A549 (cell line): Measurements from ENCODE around the gene FCHSD1. TPM values are rescaled to one million over a fixed set of nuclear protein-coding genes. Genes with fewer than 3 reads are reported as not detected.

Experiments
- ATAC-seq, 2 experiments: fragments of 200-7000 bp in 1 of 2; fragments of >200 bp in 1 of 2; cut with Nextera tagmentation in 1 of 2; cut with Tn5 transposase in 1 of 2; 3 replicates each; pipeline versions ENCODE4 v1.8.0 to v1.9.1; 2018 to 2020; ENCODE audit warnings: mild to moderate bottlenecking in 1 of 2, moderate library complexity in 1 of 2
- CTCF ChIA-PET: fragments of 300-600 bp; sonication (Branson Sonifier 250); formaldehyde crosslinking; extraction: SDS; loops from one replicate; lab custom pipeline; 2021; ENCODE audit warnings: antibody characterized with exemption, inconsistent platforms; lab: Yijun Ruan, JAX
- POLR2A ChIA-PET: fragments of 350-600 bp; formaldehyde crosslinking; extraction: SDS; loops from one replicate; lab custom pipeline; 2021; ENCODE audit warnings: antibody characterized with exemption, inconsistent platforms; lab: Yijun Ruan, JAX
- DNase-seq, 2 experiments: peaks; one replicate each; pipeline versions ENCODE4 v3.0.0 to v3.0.0-alpha.2; 2011 to 2016; ENCODE audit warnings: low read depth in 1 of 2, low spot score in 1 of 2
- FAIRE-seq: peaks from 2 replicates; lab custom pipeline; 2011; peaks lifted over from hg19 to GRCh38; lab: Jason Lieb, UNC
- H3K27ac ChIP-seq, 2 experiments: fragments of >200 bp; sonication (Bioruptor Twin); formaldehyde crosslinking; 3 replicates each; pipeline ENCODE4 v1.5.1; 2016 to 2017
- H3K4me1 ChIP-seq: fragments of >200 bp; sonication (Bioruptor Twin); formaldehyde crosslinking; 3 replicates; pipeline ENCODE4 v1.6.1; 2016
- H3K4me2 ChIP-seq: fragments of >200 bp; sonication (Bioruptor Twin); formaldehyde crosslinking; 3 replicates; pipeline ENCODE4 v1.6.1; 2016
- H3K4me3 ChIP-seq: fragments of >200 bp; sonication (Bioruptor Twin); formaldehyde crosslinking; 3 replicates; pipeline ENCODE4 v1.5.1; 2016
- H3K9me3 ChIP-seq: fragments of >200 bp; sonication (Bioruptor Twin); formaldehyde crosslinking; 3 replicates; pipeline ENCODE4 v1.6.1; 2016
- BCL3 ChIP-seq: fragments of >200 bp; sonication (Bioruptor Twin); formaldehyde crosslinking; IDR thresholded peaks from 3 replicates; pipeline ENCODE4 v1.6.1; 2016
- CHD2 ChIP-seq: fragments of 150-350 bp; IDR thresholded peaks from 2 replicates; pipeline ENCODE4 v1.6.1; 2014; ENCODE audit warnings: low read length; ENCODE audit not compliant: partially characterized antibody
- CHD4 ChIP-seq: fragments of 200-600 bp; sonication (generic); IDR thresholded peaks from 2 replicates; pipeline ENCODE4 v1.6.1; 2016; ENCODE audit warnings: antibody characterized with exemption, mild to moderate bottlenecking, borderline replicate concordance
- EHMT2 ChIP-seq: fragments of 200-600 bp; sonication (generic); IDR thresholded peaks from 2 replicates; pipeline ENCODE4 v1.6.1; 2016; ENCODE audit warnings: antibody characterized with exemption, low read depth, mild to moderate bottlenecking, moderate library complexity
- ESRRA ChIP-seq: fragments of 150-350 bp; IDR thresholded peaks from 2 replicates; pipeline ENCODE4 v1.6.1; 2014; ENCODE audit warnings: mild to moderate bottlenecking, low read length, borderline replicate concordance
- FOSB ChIP-seq: fragments of 250-450 bp; sonication (Bioruptor Pico); IDR thresholded peaks from 2 replicates; pipeline ENCODE4 v1.5.0; 2020; ENCODE audit warnings: mild to moderate bottlenecking, moderate library complexity
- FOSL2 ChIP-seq, 2 experiments: fragments of 450-650 bp in 1 of 2; fragments of >200 bp in 1 of 2; sonication (Bioruptor Twin) in 1 of 2; formaldehyde crosslinking; IDR thresholded peaks; 2 replicates each; pipeline versions ENCODE4 v1.5.0 to v1.6.1; 2016 to 2020; ENCODE audit warnings: mild to moderate bottlenecking in 1 of 2, moderate library complexity in 1 of 2
- GATA3 ChIP-seq: IDR thresholded peaks from 2 replicates; pipeline ENCODE4 v1.6.1; 2012; ENCODE audit warnings: borderline replicate concordance
- HEYL ChIP-seq: fragments of 250-450 bp; sonication (Bioruptor Pico); IDR thresholded peaks from 2 replicates; pipeline ENCODE4 v1.8.0; 2021; ENCODE audit warnings: mild to moderate bottlenecking, moderate library complexity
- HOXA7 ChIP-seq: fragments of 250-450 bp; sonication (Bioruptor Pico); IDR thresholded peaks from 2 replicates; pipeline ENCODE4 v1.5.0; 2020; ENCODE audit warnings: mild to moderate bottlenecking, moderate library complexity
- HOXB5 ChIP-seq: fragments of 250-450 bp; sonication (Bioruptor Pico); IDR thresholded peaks from 2 replicates; pipeline ENCODE4 v1.5.0; 2020; ENCODE audit warnings: mild to moderate bottlenecking, moderate library complexity
- JUN ChIP-seq, 2 experiments: fragments of >200 bp; sonication (Bioruptor Twin); formaldehyde crosslinking; IDR thresholded peaks; 2 replicates in 1 of 2; 3 replicates in 1 of 2; pipeline ENCODE4 v1.6.1; 2016 to 2017
- JUNB ChIP-seq: fragments of >200 bp; sonication (Bioruptor Twin); formaldehyde crosslinking; IDR thresholded peaks from 2 replicates; pipeline ENCODE4 v1.6.1; 2016
- KDM1A ChIP-seq: fragments of 200-600 bp; sonication (generic); IDR thresholded peaks from 2 replicates; pipeline ENCODE4 v1.6.1; 2016; ENCODE audit warnings: low read depth, mild to moderate bottlenecking
- KDM5A ChIP-seq: fragments of 200-600 bp; sonication (generic); IDR thresholded peaks from 2 replicates; pipeline ENCODE4 v1.6.1; 2016; ENCODE audit warnings: antibody characterized with exemption, mild to moderate bottlenecking
- MAFK ChIP-seq: fragments of 450-650 bp; IDR thresholded peaks from 2 replicates; pipeline ENCODE4 v1.6.1; 2014; ENCODE audit not compliant: partially characterized antibody
- MAZ ChIP-seq: fragments of 150-350 bp; IDR thresholded peaks from 2 replicates; pipeline ENCODE4 v1.6.1; 2014; ENCODE audit warnings: antibody characterized with exemption, low read depth, low read length, borderline replicate concordance
- MYC ChIP-seq: IDR thresholded peaks from 2 replicates; pipeline ENCODE4 v1.6.1; 2012; ENCODE audit warnings: mild to moderate bottlenecking, inconsistent platforms, low read length, improper control_type of control experiment, borderline replicate concordance
- NFE2L2 ChIP-seq: fragments of 150-350 bp; conservative IDR thresholded peaks from 2 replicates; pipeline ENCODE4 v1.6.1; 2014; ENCODE audit warnings: low read length
- NPAS2 ChIP-seq: fragments of 250-450 bp; sonication (Bioruptor Pico); IDR thresholded peaks from 2 replicates; pipeline ENCODE4 v1.8.0; 2022; ENCODE audit warnings: mild to moderate bottlenecking, moderate library complexity, borderline replicate concordance
- NR3C1 ChIP-seq: fragments of >200 bp; sonication (Bioruptor Twin); formaldehyde crosslinking; IDR thresholded peaks from 3 replicates; pipeline ENCODE4 v1.6.1; 2017
- PBX3 ChIP-seq: IDR thresholded peaks from 2 replicates; pipeline ENCODE4 v1.6.1; 2012
- POLR2A ChIP-seq: IDR thresholded peaks from 2 replicates; pipeline ENCODE4 v1.6.1; 2012; ENCODE audit warnings: mild to moderate bottlenecking, low read length
- POLR2AphosphoS2 ChIP-seq: conservative IDR thresholded peaks from 2 replicates; pipeline ENCODE4 v1.6.1; 2012; ENCODE audit warnings: low read length, improper control_type of control experiment, inconsistent platforms
- RAD21 ChIP-seq, 2 experiments: fragments of >200 bp in 1 of 2; sonication (Bioruptor Twin) in 1 of 2; formaldehyde crosslinking in 1 of 2; IDR thresholded peaks in 1 of 2; conservative IDR thresholded peaks in 1 of 2; 2 replicates in 1 of 2; 3 replicates in 1 of 2; pipeline ENCODE4 v1.6.1; 2012 to 2018; ENCODE audit warnings: inconsistent platforms in 1 of 2
- RCOR1 ChIP-seq: fragments of 150-350 bp; IDR thresholded peaks from 2 replicates; pipeline ENCODE4 v1.6.1; 2014; ENCODE audit warnings: antibody characterized with exemption, low read length, low read depth
- RFX5 ChIP-seq: fragments of 450-650 bp; IDR thresholded peaks from 2 replicates; pipeline ENCODE4 v1.7.1; 2014; ENCODE audit warnings: antibody characterized with exemption, mild to moderate bottlenecking, moderate library complexity
- RNF2 ChIP-seq: fragments of 200-600 bp; sonication (generic); IDR thresholded peaks from 2 replicates; pipeline ENCODE4 v1.6.1; 2016; ENCODE audit warnings: low read depth, mild to moderate bottlenecking, antibody characterized with exemption, moderate library complexity, borderline replicate concordance
- SMC3 ChIP-seq: fragments of >200 bp; sonication (Bioruptor Twin); formaldehyde crosslinking; IDR thresholded peaks from 3 replicates; pipeline ENCODE4 v1.6.1; 2018; ENCODE audit warnings: inconsistent platforms
- SREBF2 ChIP-seq: fragments of 450-650 bp; IDR thresholded peaks from 2 replicates; pipeline ENCODE4 v1.6.1; 2014; ENCODE audit warnings: mild to moderate bottlenecking, moderate library complexity
- ZC3H11A ChIP-seq: fragments of 450-650 bp; IDR thresholded peaks from 2 replicates; pipeline ENCODE4 v1.6.1; 2014; ENCODE audit warnings: antibody characterized with exemption, mild to moderate bottlenecking
- ZNF302 ChIP-seq: fragments of 250-450 bp; sonication (Bioruptor Pico); IDR thresholded peaks from 2 replicates; pipeline ENCODE4 v1.9.0; 2021; ENCODE audit warnings: inconsistent platforms, mild to moderate bottlenecking, moderate library complexity
- WGBS: methylation state at CpG from one replicate; pipeline ENCODE4 v1.1.6; 2017; ENCODE audit errors: missing lambda C conversion rate; 5-methylcytosine and 5-hydroxymethylcytosine counted together
- polyA plus RNA-seq, 4 experiments: library from polyadenylated mRNA; depleted of rRNA in 3 of 4; stranded (reverse); fragments of >200 nt; fragmentation: RNase III in 1 of 4; extraction: RNeasy Plus Mini Kit Qiagen cat#74134 plus additional on column Dnase treatment in 1 of 4; gene quantifications; 2 replicates in 3 of 4; 3 replicates in 1 of 4; pipeline ENCODE4 v1.2.3, GENCODE V29; 2011 to 2017
- TF ChIP-seq, protein P1 (sequence below): fragments of >200 bp; sonication (Bioruptor Twin); formaldehyde crosslinking; IDR thresholded peaks from 2 replicates; pipeline ENCODE4 v1.6.1; 2016
- TF ChIP-seq, protein P2 (sequence below): fragments of >200 bp; sonication (Bioruptor Twin); formaldehyde crosslinking; IDR thresholded peaks from 3 replicates; pipeline ENCODE4 v1.5.1; 2016

FCHSD1 gene
- polyA plus RNA-seq, 2 of the 4 experiments (the other 2 are of a cell fraction), result 12.2 to 14.5 TPM

- Histone ChIP-seq H3K27ac (peak overlapping the region in 1 of 2 experiments; percentile 57; a peak in 2 of 6 replicates), H3K4me2 (peak overlapping the region; percentile 79), H3K4me1 (peaks cover 2% of the 10 kb centered on the region; the same call in 1 of the 3 replicates), H3K9me3 (no peaks in the 10 kb centered on the region), H3K4me3 (peak overlapping the region; percentile 38)
- DNase-seq (no peak), ATAC-seq (peak in 1 of 2 experiments; percentile 9; a peak in 3 of 6 replicates), FAIRE-seq (no peak)
- ChIA-PET CTCF (interaction anchor here (0.5 to 16.8 kb wide), 62 partner anchors 10 to 858 kb away, joined by 3 to 424 read pairs (median 6); partner anchors contain the start of genes ARAP3, DELE1, PCDH1 and PCDH12), POLR2A (interaction anchor here (0.5 to 1.5 kb wide), 4 partner anchors 23 to 400 kb away, joined by 3 to 11 read pairs (median 4); partner anchors contain the start of gene RNF14)
- WGBS, result 9% methylated on average over 5 of the region's 5 CpGs
- no peak for TF ChIP-seq RFX5
- TF ChIP-seq RNF2, result no peak
- TF ChIP-seq CHD2, result no peak
- no peak for TF ChIP-seq RAD21 (conservative IDR thresholded peaks at IDR 0.05 in 1 of 2, IDR thresholded peaks at IDR 0.05 in 1 of 2)
- TF ChIP-seq JUN (IDR thresholded peaks at IDR 0.05), result no peak
- TF ChIP-seq BCL3, result no peak
- no peak for TF ChIP-seq POLR2A
Observed at GRCh38 chr5:141692533-141692888, 41.3 kb upstream of the FCHSD1 start.

- WGBS, result 2% methylated on average over 16 of the region's 30 CpGs
- ATAC-seq (peak; percentile 91 to 96), DNase-seq (peak; percentile 71 to 74), FAIRE-seq (no peak)
- peaks cover 2% of the 10 kb centered on the region; the same call in 1 of the 3 replicates for H3K4me1 ChIP-seq
- peak overlapping the region; percentile 38 for H3K4me3 ChIP-seq
- ChIA-PET CTCF (interaction anchor here (0.5 to 16.8 kb wide), 75 partner anchors 9 to 858 kb away, joined by 3 to 424 read pairs (median 5); partner anchors contain the start of genes ARAP3, DELE1, PCDH1 and PCDH12), POLR2A (interaction anchor here (0.5 to 1.5 kb wide), 5 partner anchors 23 to 401 kb away, joined by 3 to 11 read pairs (median 3); partner anchors contain the start of gene RNF14)
- H3K27ac ChIP-seq, result peak overlapping the region in 1 of 2 experiments; percentile 57; a peak in 2 of 6 replicates
- no peaks in the 10 kb centered on the region for H3K9me3 ChIP-seq
- peak overlapping the region; percentile 79 for H3K4me2 ChIP-seq
- TF ChIP-seq EHMT2 (no peak), ESRRA (peak; percentile 99), HEYL (CRISPR knock-in tag) (no peak), KDM1A (no peak), POLR2A (no peak), CHD2 (no peak), RNF2 (no peak), NFE2L2 (no peak), GATA3 (no peak), JUNB (no peak), SREBF2 (no peak), FOSL2 (IDR thresholded peaks at IDR 0.05) (no peak), FOSL2 (CRISPR knock-in tag; IDR thresholded peaks at IDR 0.05) (no peak), RCOR1 (no peak), MAZ (peak; percentile 73; the same call in 1 of the 2 replicates), ZNF302 (CRISPR knock-in tag) (no peak), HOXA7 (CRISPR knock-in tag) (no peak), MYC (no peak), ZC3H11A (no peak), PBX3 (no peak), MAFK (no peak), KDM5A (no peak), HOXB5 (CRISPR knock-in tag) (no peak), CHD4 (no peak), FOSB (CRISPR knock-in tag) (no peak), SMC3 (peak; percentile 92), NR3C1 (no peak), JUN (IDR thresholded peaks at IDR 0.05) (no peak), POLR2AphosphoS2 (no peak), NPAS2 (CRISPR knock-in tag) (no peak)
- TF ChIP-seq, protein P1, sequence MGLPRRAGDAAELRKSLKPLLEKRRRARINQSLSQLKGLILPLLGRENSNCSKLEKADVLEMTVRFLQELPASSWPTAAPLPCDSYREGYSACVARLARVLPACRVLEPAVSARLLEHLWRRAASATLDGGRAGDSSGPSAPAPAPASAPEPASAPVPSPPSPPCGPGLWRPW, result no peak
- TF ChIP-seq, protein P2, sequence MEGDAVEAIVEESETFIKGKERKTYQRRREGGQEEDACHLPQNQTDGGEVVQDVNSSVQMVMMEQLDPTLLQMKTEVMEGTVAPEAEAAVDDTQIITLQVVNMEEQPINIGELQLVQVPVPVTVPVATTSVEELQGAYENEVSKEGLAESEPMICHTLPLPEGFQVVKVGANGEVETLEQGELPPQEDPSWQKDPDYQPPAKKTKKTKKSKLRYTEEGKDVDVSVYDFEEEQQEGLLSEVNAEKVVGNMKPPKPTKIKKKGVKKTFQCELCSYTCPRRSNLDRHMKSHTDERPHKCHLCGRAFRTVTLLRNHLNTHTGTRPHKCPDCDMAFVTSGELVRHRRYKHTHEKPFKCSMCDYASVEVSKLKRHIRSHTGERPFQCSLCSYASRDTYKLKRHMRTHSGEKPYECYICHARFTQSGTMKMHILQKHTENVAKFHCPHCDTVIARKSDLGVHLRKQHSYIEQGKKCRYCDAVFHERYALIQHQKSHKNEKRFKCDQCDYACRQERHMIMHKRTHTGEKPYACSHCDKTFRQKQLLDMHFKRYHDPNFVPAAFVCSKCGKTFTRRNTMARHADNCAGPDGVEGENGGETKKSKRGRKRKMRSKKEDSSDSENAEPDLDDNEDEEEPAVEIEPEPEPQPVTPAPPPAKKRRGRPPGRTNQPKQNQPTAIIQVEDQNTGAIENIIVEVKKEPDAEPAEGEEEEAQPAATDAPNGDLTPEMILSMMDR, result peak; percentile 98
Observed at GRCh38 chr5:141691867-141692532, 40.8 kb upstream of the FCHSD1 start.
